Measurements from ENCODE around the gene TEKT3. TPM values are rescaled to one million over a fixed set of nuclear protein-coding genes. Genes with fewer than 3 reads are reported as not detected.

The TEKT3 gene
- total RNA-seq, 1 experiment from 2014 or later: not detected

DNA sequence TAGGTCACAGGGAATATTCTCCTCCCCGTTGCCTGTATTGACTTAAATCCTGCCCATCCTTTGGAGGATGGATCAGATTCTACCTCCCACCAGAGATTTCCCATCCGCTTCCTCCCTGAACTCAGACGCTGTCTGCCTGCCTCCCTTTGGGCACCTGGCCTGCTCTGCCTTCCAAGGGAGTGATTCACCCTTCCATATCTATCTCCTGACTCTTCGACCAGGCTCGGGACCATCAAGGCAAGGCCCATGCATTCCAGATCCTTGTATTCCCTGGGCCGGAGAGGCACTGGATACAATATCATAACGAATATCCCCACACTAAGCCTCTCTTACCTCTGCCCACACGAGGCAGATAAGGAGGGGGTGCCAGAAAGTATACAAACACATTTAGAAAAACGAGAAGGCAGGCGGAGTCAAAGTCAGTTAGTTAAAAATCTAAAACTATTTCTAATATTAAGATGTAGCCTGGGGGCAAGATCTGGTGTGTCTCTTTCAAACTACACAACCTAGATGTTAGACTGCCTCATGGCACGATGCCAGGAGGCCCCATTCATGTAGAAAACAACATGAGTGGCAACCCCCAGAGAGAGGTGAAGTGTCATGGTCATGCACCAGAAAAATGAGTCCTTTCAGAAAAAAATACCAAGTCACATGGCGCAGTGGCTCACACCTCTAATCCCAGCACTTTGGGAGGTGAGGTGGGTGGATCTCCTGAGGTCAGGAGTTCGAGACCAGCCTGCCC is 85.5 kb downstream of the TEKT3 start:
- no peak overlapping the region for H2AFZ ChIP-seq
- no peak overlapping the region for H3K4me2 ChIP-seq
- H3K36me3 ChIP-seq (ENCODE audit: low read depth): no peaks in the 10 kb centered on the region
- peaks cover 3% of the 10 kb centered on the region; the same call in 1 of the 2 replicates for H3K27me3 ChIP-seq (ENCODE audit: insufficient read depth, low read depth)
- H4K20me1 ChIP-seq (ENCODE audit: insufficient read depth): no peaks in the 10 kb centered on the region
- H3F3A ChIP-seq (ENCODE audit: insufficient read depth, low read depth): no peaks in the 10 kb centered on the region
- H3K4me3 ChIP-seq: no peak overlapping the region
- no peaks in the 10 kb centered on the region for H3K9me2 ChIP-seq (ENCODE audit: insufficient read depth)
- no peak for DNase-seq
- no TSS peak for BruUV-seq (replicated peaks)
- no peaks in the 10 kb centered on the region for H3K4me1 ChIP-seq (replicated peaks; ENCODE audit: insufficient read depth)
- no peaks in the 10 kb centered on the region for H3K79me2 ChIP-seq (ENCODE audit: low read depth)
- CTCF ChIA-PET: no interaction called here
- POLR2A ChIA-PET (ENCODE audit: unreplicated experiment): interaction anchor here (0.6 kb wide), 1 partner anchor 396 kb away, joined by 3 read pairs; no protein-coding TSS in a partner anchor
- no peaks in the 10 kb centered on the region for H3K9me3 ChIP-seq (ENCODE audit: insufficient read depth, low read depth)
- H3K27ac ChIP-seq: no peak overlapping the region
- intact Hi-C loops (cut with micrococcal nuclease; ENCODE audit: unreplicated experiment): no loop called here
- TF ChIP-seq, protein P1, sequence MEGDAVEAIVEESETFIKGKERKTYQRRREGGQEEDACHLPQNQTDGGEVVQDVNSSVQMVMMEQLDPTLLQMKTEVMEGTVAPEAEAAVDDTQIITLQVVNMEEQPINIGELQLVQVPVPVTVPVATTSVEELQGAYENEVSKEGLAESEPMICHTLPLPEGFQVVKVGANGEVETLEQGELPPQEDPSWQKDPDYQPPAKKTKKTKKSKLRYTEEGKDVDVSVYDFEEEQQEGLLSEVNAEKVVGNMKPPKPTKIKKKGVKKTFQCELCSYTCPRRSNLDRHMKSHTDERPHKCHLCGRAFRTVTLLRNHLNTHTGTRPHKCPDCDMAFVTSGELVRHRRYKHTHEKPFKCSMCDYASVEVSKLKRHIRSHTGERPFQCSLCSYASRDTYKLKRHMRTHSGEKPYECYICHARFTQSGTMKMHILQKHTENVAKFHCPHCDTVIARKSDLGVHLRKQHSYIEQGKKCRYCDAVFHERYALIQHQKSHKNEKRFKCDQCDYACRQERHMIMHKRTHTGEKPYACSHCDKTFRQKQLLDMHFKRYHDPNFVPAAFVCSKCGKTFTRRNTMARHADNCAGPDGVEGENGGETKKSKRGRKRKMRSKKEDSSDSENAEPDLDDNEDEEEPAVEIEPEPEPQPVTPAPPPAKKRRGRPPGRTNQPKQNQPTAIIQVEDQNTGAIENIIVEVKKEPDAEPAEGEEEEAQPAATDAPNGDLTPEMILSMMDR (conservative IDR thresholded peaks at IDR 0.05): no peak
- TF ChIP-seq EZH2 (IDR thresholded peaks at IDR 0.05; ENCODE audit: low read depth): no peak

Other genes starting within 250 kb of the TEKT3 start
- 2.6 and 3.1 TPM in 2 replicates for gene PMP22, start 76.3 kb downstream of the TEKT3 start, total RNA-seq (2021)
- gene CDRT4, start 126.0 kb upstream of the TEKT3 start, total RNA-seq (2021): 11.0 and 17.9 TPM in 2 replicates
- gene TVP23C, start 221.9 kb upstream of the TEKT3 start, total RNA-seq (2021): 36.9 and 45.5 TPM in 2 replicates